ENCODE results near the gene AOPEP. TPM values are rescaled to one million over a fixed set of nuclear protein-coding genes. Genes with fewer than 3 reads are reported as not detected.

Gene AOPEP
- total RNA-seq, 1 experiment from 2014 or later: 14.4 TPM

DNA sequence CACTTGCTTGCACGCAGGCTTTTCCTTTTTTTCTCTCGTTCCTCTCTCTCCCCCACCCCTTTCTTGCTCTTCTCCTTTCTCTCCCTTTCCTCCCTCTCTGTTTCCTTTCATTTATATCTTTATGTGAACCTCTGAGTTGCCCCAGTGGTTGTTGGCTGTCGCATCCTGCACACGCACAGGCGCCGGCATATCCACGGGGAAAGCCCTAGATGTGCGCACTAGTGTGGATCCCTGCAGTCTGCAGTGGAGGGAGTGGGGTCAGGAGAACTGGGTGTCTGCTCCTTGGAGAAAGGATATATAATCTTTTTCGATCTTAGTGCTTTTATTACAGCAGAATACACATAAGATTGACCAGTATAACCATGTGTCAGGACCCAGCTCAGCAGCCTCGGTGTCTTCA, 367.5 kb downstream of the AOPEP start:
- no peak for TF ChIP-seq NR2C2 (CRISPR knock-in tag; IDR thresholded peaks at IDR 0.05)
- TF ChIP-seq CREM (CRISPR knock-in tag; IDR thresholded peaks at IDR 0.05): no peak
- no peak for TF ChIP-seq MXD4 (CRISPR knock-in tag; IDR thresholded peaks at IDR 0.05; ENCODE audit: borderline replicate concordance)
- no peak for TF ChIP-seq TP53 (CRISPR knock-in tag; IDR thresholded peaks at IDR 0.05)
- H3K36me3 Mint-ChIP-seq: no peaks in the 10 kb centered on the region
- H3K4me3 Mint-ChIP-seq: no peak overlapping the region
- no peaks in the 10 kb centered on the region for H3K9me3 Mint-ChIP-seq
- no peaks in the 10 kb centered on the region for H3K27me3 Mint-ChIP-seq (ENCODE audit: low read depth)
- H3K4me1 Mint-ChIP-seq: peaks cover 46% of the 10 kb centered on the region
- ChIA-PET POLR2A (no interaction called here), CTCF (interaction anchor here (1.0 to 4.9 kb wide), 5 partner anchors 9 to 413 kb away, joined by 3 to 24 read pairs (median 5); no protein-coding TSS in a partner anchor)
- no peak overlapping the region; the same call in 1 of the 2 replicates for H3K27ac Mint-ChIP-seq
- ATAC-seq (no peak), DNase-seq (ENCODE audit: low spot score) (no peak)

- no peak for DNase-seq (ENCODE audit: low spot score)
- TF ChIP-seq, protein P1, sequence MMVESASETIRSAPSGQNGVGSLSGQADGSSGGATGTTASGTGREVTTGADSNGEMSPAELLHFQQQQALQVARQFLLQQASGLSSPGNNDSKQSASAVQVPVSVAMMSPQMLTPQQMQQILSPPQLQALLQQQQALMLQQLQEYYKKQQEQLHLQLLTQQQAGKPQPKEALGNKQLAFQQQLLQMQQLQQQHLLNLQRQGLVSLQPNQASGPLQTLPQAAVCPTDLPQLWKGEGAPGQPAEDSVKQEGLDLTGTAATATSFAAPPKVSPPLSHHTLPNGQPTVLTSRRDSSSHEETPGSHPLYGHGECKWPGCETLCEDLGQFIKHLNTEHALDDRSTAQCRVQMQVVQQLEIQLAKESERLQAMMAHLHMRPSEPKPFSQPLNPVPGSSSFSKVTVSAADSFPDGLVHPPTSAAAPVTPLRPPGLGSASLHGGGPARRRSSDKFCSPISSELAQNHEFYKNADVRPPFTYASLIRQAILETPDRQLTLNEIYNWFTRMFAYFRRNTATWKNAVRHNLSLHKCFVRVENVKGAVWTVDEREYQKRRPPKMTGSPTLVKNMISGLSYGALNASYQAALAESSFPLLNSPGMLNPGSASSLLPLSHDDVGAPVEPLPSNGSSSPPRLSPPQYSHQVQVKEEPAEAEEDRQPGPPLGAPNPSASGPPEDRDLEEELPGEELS (CRISPR knock-in tag; IDR thresholded peaks at IDR 0.05): no peak
- TF ChIP-seq OVOL2 (CRISPR knock-in tag; IDR thresholded peaks at IDR 0.05; ENCODE audit: borderline replicate concordance) (no peak), AFF4 (CRISPR knock-in tag; IDR thresholded peaks at IDR 0.05; ENCODE audit: borderline replicate concordance) (no peak), SOX15 (CRISPR knock-in tag; IDR thresholded peaks at IDR 0.05) (no peak), MXD4 (CRISPR knock-in tag; IDR thresholded peaks at IDR 0.05; ENCODE audit: borderline replicate concordance) (no peak), FOXJ3 (CRISPR knock-in tag; IDR thresholded peaks at IDR 0.05; ENCODE audit: borderline replicate concordance) (no peak), RELA (CRISPR knock-in tag; IDR thresholded peaks at IDR 0.05; ENCODE audit: borderline replicate concordance) (no peak), KAT7 (CRISPR knock-in tag; IDR thresholded peaks at IDR 0.05; ENCODE audit: borderline replicate concordance) (no peak), SP1 (CRISPR knock-in tag; conservative IDR thresholded peaks at IDR 0.05) (no peak), CREB1 (CRISPR knock-in tag; IDR thresholded peaks at IDR 0.05) (no peak), GRHL2 (CRISPR knock-in tag; IDR thresholded peaks at IDR 0.05; ENCODE audit: insufficient replicate concordance, severe bottlenecking) (no peak), TP53 (CRISPR knock-in tag; IDR thresholded peaks at IDR 0.05) (no peak)
- TF ChIP-seq, protein P2, sequence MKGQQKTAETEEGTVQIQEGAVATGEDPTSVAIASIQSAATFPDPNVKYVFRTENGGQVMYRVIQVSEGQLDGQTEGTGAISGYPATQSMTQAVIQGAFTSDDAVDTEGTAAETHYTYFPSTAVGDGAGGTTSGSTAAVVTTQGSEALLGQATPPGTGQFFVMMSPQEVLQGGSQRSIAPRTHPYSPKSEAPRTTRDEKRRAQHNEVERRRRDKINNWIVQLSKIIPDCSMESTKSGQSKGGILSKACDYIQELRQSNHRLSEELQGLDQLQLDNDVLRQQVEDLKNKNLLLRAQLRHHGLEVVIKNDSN (CRISPR knock-in tag; IDR thresholded peaks at IDR 0.05): no peak
- TF ChIP-seq, protein P3, sequence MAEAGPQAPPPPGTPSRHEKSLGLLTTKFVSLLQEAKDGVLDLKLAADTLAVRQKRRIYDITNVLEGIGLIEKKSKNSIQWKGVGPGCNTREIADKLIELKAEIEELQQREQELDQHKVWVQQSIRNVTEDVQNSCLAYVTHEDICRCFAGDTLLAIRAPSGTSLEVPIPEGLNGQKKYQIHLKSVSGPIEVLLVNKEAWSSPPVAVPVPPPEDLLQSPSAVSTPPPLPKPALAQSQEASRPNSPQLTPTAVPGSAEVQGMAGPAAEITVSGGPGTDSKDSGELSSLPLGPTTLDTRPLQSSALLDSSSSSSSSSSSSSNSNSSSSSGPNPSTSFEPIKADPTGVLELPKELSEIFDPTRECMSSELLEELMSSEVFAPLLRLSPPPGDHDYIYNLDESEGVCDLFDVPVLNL (CRISPR knock-in tag; IDR thresholded peaks at IDR 0.05; ENCODE audit: borderline replicate concordance, low read depth): no peak
- TF ChIP-seq, protein P4, sequence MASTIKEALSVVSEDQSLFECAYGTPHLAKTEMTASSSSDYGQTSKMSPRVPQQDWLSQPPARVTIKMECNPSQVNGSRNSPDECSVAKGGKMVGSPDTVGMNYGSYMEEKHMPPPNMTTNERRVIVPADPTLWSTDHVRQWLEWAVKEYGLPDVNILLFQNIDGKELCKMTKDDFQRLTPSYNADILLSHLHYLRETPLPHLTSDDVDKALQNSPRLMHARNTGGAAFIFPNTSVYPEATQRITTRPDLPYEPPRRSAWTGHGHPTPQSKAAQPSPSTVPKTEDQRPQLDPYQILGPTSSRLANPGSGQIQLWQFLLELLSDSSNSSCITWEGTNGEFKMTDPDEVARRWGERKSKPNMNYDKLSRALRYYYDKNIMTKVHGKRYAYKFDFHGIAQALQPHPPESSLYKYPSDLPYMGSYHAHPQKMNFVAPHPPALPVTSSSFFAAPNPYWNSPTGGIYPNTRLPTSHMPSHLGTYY (CRISPR knock-in tag; IDR thresholded peaks at IDR 0.05): no peak
- no peaks in the 10 kb centered on the region for H3K36me3 Mint-ChIP-seq
- H3K4me3 Mint-ChIP-seq: no peak overlapping the region
- no peaks in the 10 kb centered on the region for H3K27me3 Mint-ChIP-seq (ENCODE audit: low read depth)
- ATAC-seq: no peak
- ChIA-PET CTCF (interaction anchor here (0.6 to 4.9 kb wide), 9 partner anchors 12 to 637 kb away, joined by 3 to 24 read pairs (median 4); no protein-coding TSS in a partner anchor), POLR2A (interaction anchor here (0.6 kb wide), 1 partner anchor 231 kb away, joined by 3 read pairs; no protein-coding TSS in a partner anchor)
- no peaks in the 10 kb centered on the region for H3K9me3 Mint-ChIP-seq
- no peak overlapping the region for H3K27ac Mint-ChIP-seq
- peaks cover 43% of the 10 kb centered on the region for H3K4me1 Mint-ChIP-seq
Observed at GRCh38 chr9:95095641-95096355, 369.3 kb downstream of the AOPEP start.

Data from WTC11 (cell line).